Hepatocyte (in vitro differentiated cells): ENCODE results near the gene AGAP1.

Source experiments
- CTCF ChIP-seq: fragments of 200-600 bp; sonication (generic); IDR thresholded peaks from 2 replicates; pipeline ENCODE4 v1.5.1; 2016; ENCODE audit warnings: antibody characterized with exemption, mild to moderate bottlenecking; ENCODE audit not compliant: poor library complexity
- EZH2phosphoT487 ChIP-seq: fragments of 200-600 bp; sonication (generic); IDR thresholded peaks from one replicate; pipeline ENCODE4 v1.6.1; 2018; ENCODE audit warnings: antibody characterized with exemption, mild to moderate bottlenecking, low read depth, moderate library complexity; ENCODE audit not compliant: unreplicated experiment, severe bottlenecking

GRCh38 chr2:235685024-235685721 is 191.3 kb downstream of the AGAP1 start:
- no peak for TF ChIP-seq CTCF
- TF ChIP-seq EZH2phosphoT487, result no peak
